ENCODE results near the gene ARHGEF17. TPM values are rescaled to one million over a fixed set of nuclear protein-coding genes. Genes with fewer than 3 reads are reported as not detected.
A peak's percentile ranks its signal among the peaks of the same experiment; 100 is the strongest.

The ARHGEF17 gene
- total RNA-seq, 3 donors from 2014 or later: 7.6 to 75.8 (median 13.6) TPM

- H3K36me3 ChIP-seq (ENCODE audit: low read depth): no peaks in the 10 kb centered on the region
- ATAC-seq: no peak
- TF ChIP-seq CTCF (IDR thresholded peaks at IDR 0.05): no peak
- H3K9me3 ChIP-seq: no peaks in the 10 kb centered on the region
- peaks cover 4% of the 10 kb centered on the region for H3K4me1 ChIP-seq (ENCODE audit: low read depth)
- no peak for DNase-seq
- H3K4me3 ChIP-seq: no peak overlapping the region
- intact Hi-C loops (cut with DNase I, micrococcal nuclease): no loop called here
These were observed 23.3 kb downstream of the ARHGEF17 start for GRCh38 chr11:73331138-73331916.

GRCh38 chr11:73333173-73333572, 25.1 kb downstream of the ARHGEF17 start:
- Histone ChIP-seq H3K36me3 (ENCODE audit: low read depth) (no peaks in the 10 kb centered on the region), H3K4me1 (ENCODE audit: low read depth) (peaks cover 4% of the 10 kb centered on the region), H3K4me3 (no peak overlapping the region), H3K9me3 (no peaks in the 10 kb centered on the region)
- intact Hi-C loops (cut with DNase I, micrococcal nuclease): no loop called here
- ATAC-seq (no peak), DNase-seq (no peak)
- TF ChIP-seq CTCF (IDR thresholded peaks at IDR 0.05): no peak

- peaks cover 4% of the 10 kb centered on the region for H3K4me1 ChIP-seq (ENCODE audit: low read depth)
- intact Hi-C loops (cut with DNase I, micrococcal nuclease): no loop called here
- H3K36me3 ChIP-seq (ENCODE audit: low read depth): no peaks in the 10 kb centered on the region
- TF ChIP-seq CTCF (IDR thresholded peaks at IDR 0.05): no peak
- no peak overlapping the region for H3K4me3 ChIP-seq
- ATAC-seq (no peak), DNase-seq (no peak)
- H3K9me3 ChIP-seq: no peaks in the 10 kb centered on the region
These were observed 25.7 kb downstream of the ARHGEF17 start for GRCh38 chr11:73333640-73334383.

- DNase-seq: peak; percentile 53 to 73 (median 67)
- no peak for TF ChIP-seq CTCF (IDR thresholded peaks at IDR 0.05)
- no peaks in the 10 kb centered on the region for H3K9me3 ChIP-seq
- peak; percentile 36 for ATAC-seq
- no peak overlapping the region for H3K4me3 ChIP-seq
- intact Hi-C loops (cut with DNase I, micrococcal nuclease): loop anchor here (5.0 kb wide), 1 partner anchor 37 kb away; no protein-coding TSS in a partner anchor
- H3K4me1 ChIP-seq (ENCODE audit: low read depth): peaks cover 4% of the 10 kb centered on the region
- H3K36me3 ChIP-seq (ENCODE audit: low read depth): no peaks in the 10 kb centered on the region
These were observed 26.5 kb downstream of the ARHGEF17 start for GRCh38 chr11:73334384-73335203.

- peak; percentile 97 for TF ChIP-seq CTCF (IDR thresholded peaks at IDR 0.05)
- no peaks in the 10 kb centered on the region for H3K36me3 ChIP-seq (ENCODE audit: low read depth)
- DNase-seq (peak; percentile 74 to 92 (median 87)), ATAC-seq (peak; percentile 90)
- H3K9me3 ChIP-seq: no peaks in the 10 kb centered on the region
- H3K4me1 ChIP-seq (ENCODE audit: low read depth): peaks cover 4% of the 10 kb centered on the region
- intact Hi-C loops (cut with DNase I, micrococcal nuclease): loop anchor here (5.0 kb wide), 1 partner anchor 38 kb away; no protein-coding TSS in a partner anchor
- H3K4me3 ChIP-seq: no peak overlapping the region
These were observed 27.3 kb downstream of the ARHGEF17 start for GRCh38 chr11:73335204-73335923.
